Neural progenitor cell (in vitro differentiated cells): ENCODE results near the gene BMP5.

Experiments used
- EZH2 ChIP-seq: fragments of 200-600 bp; sonication (generic); IDR thresholded peaks from 2 replicates; pipeline ENCODE4 v1.6.1; 2017; ENCODE audit warnings: antibody characterized with exemption, mild to moderate bottlenecking, moderate library complexity
- TF ChIP-seq, protein P1 (sequence below): fragments of 200-600 bp; sonication (generic); IDR thresholded peaks from 2 replicates; pipeline ENCODE4 v1.5.1; 2017; ENCODE audit warnings: antibody characterized with exemption, mild to moderate bottlenecking

DNA sequence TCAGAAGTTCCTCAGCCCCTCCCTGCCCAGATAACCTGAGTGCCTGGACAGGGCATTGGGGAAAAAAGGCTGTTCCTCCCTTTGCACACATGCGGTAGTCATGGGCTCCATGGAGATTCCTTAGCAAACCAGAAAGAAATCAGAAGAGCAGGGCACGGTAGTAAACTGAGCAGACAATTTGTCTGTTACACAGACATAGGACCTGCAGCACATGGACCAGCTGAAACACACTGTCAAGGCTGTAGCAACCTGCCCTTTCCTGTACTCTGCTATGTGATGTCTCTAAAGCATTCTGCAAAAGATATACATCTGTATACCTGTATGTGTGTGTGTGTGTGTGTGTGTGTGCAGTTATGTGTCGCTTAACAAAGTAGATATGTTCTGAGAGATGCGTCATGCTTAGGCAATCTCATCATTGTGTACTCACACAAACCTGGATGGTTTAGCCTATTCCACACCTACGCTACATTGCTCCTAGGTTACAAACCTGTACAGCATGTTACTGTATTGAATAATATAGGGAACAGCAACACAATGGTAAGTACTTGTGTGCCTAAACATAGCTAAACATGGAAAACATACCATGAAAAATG lies 44.4 kb upstream of the BMP5 start:
- no peak for TF ChIP-seq EZH2
- TF ChIP-seq, protein P1, sequence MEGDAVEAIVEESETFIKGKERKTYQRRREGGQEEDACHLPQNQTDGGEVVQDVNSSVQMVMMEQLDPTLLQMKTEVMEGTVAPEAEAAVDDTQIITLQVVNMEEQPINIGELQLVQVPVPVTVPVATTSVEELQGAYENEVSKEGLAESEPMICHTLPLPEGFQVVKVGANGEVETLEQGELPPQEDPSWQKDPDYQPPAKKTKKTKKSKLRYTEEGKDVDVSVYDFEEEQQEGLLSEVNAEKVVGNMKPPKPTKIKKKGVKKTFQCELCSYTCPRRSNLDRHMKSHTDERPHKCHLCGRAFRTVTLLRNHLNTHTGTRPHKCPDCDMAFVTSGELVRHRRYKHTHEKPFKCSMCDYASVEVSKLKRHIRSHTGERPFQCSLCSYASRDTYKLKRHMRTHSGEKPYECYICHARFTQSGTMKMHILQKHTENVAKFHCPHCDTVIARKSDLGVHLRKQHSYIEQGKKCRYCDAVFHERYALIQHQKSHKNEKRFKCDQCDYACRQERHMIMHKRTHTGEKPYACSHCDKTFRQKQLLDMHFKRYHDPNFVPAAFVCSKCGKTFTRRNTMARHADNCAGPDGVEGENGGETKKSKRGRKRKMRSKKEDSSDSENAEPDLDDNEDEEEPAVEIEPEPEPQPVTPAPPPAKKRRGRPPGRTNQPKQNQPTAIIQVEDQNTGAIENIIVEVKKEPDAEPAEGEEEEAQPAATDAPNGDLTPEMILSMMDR = no peak
